RWPE1 (cell line): ENCODE results near the gene UXS1.

Experiments
- CTCF ChIA-PET: fragments of 350-600 bp; sonication (Branson Sonifier 250); formaldehyde crosslinking; extraction: SDS; loops from one replicate; lab custom pipeline; 2021; lab: Yijun Ruan, JAX
- POLR2A ChIA-PET: fragments of 400-600 bp; formaldehyde crosslinking; extraction: SDS; loops from one replicate; lab custom pipeline; 2020; ENCODE audit warnings: antibody characterized with exemption; ENCODE audit not compliant: low non-redundant PET; lab: Yijun Ruan, JAX
- DNase-seq: peaks from one replicate; pipeline ENCODE4 v3.0.0; 2012; ENCODE audit warnings: low spot score
- H3K27ac ChIP-seq: fragments of 450-650 bp; 2 replicates; pipeline ENCODE4 v1.5.1; 2017
- CTCF ChIP-seq: fragments of 450-650 bp; conservative IDR thresholded peaks from 2 replicates; pipeline ENCODE4 v1.5.1; 2017; ENCODE audit warnings: low read depth, mild to moderate bottlenecking

UXS1 gene

GRCh38 chr2:106085181-106085940 lies 108.7 kb downstream of the UXS1 start:
- no peak for DNase-seq
- no peak for TF ChIP-seq CTCF
- no peak overlapping the region for H3K27ac ChIP-seq
- ChIA-PET POLR2A (no interaction called here), CTCF (interaction anchor here (0.6 to 0.7 kb wide), 2 partner anchors 8 to 480 kb away, joined by 3 read pairs; no protein-coding TSS in a partner anchor)

- TF ChIP-seq CTCF: no peak
- POLR2A ChIA-PET: no interaction called here
- DNase-seq: no peak
- no peak overlapping the region for H3K27ac ChIP-seq
- CTCF ChIA-PET: no interaction called here
Measured at GRCh38 chr2:106080959-106081358, 113.1 kb downstream of the UXS1 start.

GRCh38 chr2:106078096-106078495 lies 116.0 kb downstream of the UXS1 start:
- H3K27ac ChIP-seq: no peak overlapping the region
- TF ChIP-seq CTCF: no peak
- ChIA-PET POLR2A (no interaction called here), CTCF (no interaction called here)
- DNase-seq: no peak

GRCh38 chr2:106076941-106077340 lies 117.2 kb downstream of the UXS1 start:
- DNase-seq: no peak
- ChIA-PET CTCF (no interaction called here), POLR2A (no interaction called here)
- H3K27ac ChIP-seq: no peak overlapping the region
- no peak for TF ChIP-seq CTCF

- ChIA-PET POLR2A (no interaction called here), CTCF (no interaction called here)
- no peak for DNase-seq
Measured at GRCh38 chr2:106075048-106075447, 119.1 kb downstream of the UXS1 start.

More at GRCh38 chr2:106075048-106075447, 119.1 kb downstream of the UXS1 start:
- H3K27ac ChIP-seq: no peak overlapping the region
- no peak for TF ChIP-seq CTCF
